T-cell (primary cell): Measurements from ENCODE around the gene ZNF502. TPM values are rescaled to one million over a fixed set of nuclear protein-coding genes. Genes with fewer than 3 reads are reported as not detected.

Experiments used
- ATAC-seq, 4 experiments: fragments of 200-7000 bp in 3 of 4; fragments of 150-1000 bp in 1 of 4; cut with Tn5 transposase; replicated peaks in 1 of 4; 1 replicate in 3 of 4; 2 replicates in 1 of 4; pipeline ENCODE4 v1.10.0; 2021; ENCODE audit warnings: moderate library complexity in 3 of 4, mild to moderate bottlenecking in 2 of 4, moderate number of reproducible peaks in 1 of 4
- CTCF ChIA-PET, 2 donors: fragments of 300-600 bp; sonication (Branson Sonifier 250); formaldehyde crosslinking; loops; one replicate each; lab custom pipeline; 2022; ENCODE audit warnings: antibody characterized with exemption in 2 of 2; lab: Charles Lee
- POLR2A ChIA-PET, 2 donors: fragments of 300-600 bp; sonication (Branson Sonifier 250); formaldehyde crosslinking; loops; one replicate each; lab custom pipeline; 2022; ENCODE audit warnings: antibody characterized with exemption in 2 of 2; lab: Charles Lee
- DNase-seq, 35 experiments: peaks; one replicate each; pipeline versions ENCODE4 v3.0.0 to v3.0.0-alpha.2; 2013 to 2023
- H3K27ac ChIP-seq: one replicate; pipeline ENCODE4 v1.5.1; 2013; ENCODE audit warnings: low read length
- H3K27me3 ChIP-seq, 2 experiments: replicated peaks in 1 of 2; 1 replicate in 1 of 2; 2 replicates in 1 of 2; pipeline versions ENCODE4 v1.6.1 to v1.7.0; 2013; ENCODE audit warnings: low read length in 1 of 2, mixed read lengths in 1 of 2; ENCODE audit not compliant: control insufficient read depth in 2 of 2, insufficient read depth in 2 of 2; ENCODE audit errors: extremely low read depth in 1 of 2
- H3K36me3 ChIP-seq, 2 donors: 1 replicate in 1 of 2; 2 replicates in 1 of 2; pipeline versions ENCODE4 v1.6.1 to v1.7.0; 2013; ENCODE audit warnings: low read length in 1 of 2; ENCODE audit not compliant: control insufficient read depth in 2 of 2, insufficient read depth in 1 of 2; ENCODE audit errors: extremely low read depth in 1 of 2
- H3K4me1 ChIP-seq, 2 experiments: 1 replicate in 1 of 2; 2 replicates in 1 of 2; pipeline versions ENCODE4 v1.6.1 to v1.7.0; 2013; ENCODE audit warnings: low read length in 2 of 2, mixed read lengths in 1 of 2; ENCODE audit not compliant: insufficient read depth in 2 of 2, control insufficient read depth in 1 of 2; ENCODE audit errors: extremely low read depth in 1 of 2
- H3K4me3 ChIP-seq, 2 donors: 1 replicate in 1 of 2; 2 replicates in 1 of 2; pipeline versions ENCODE4 v1.5.1 to v1.7.0; 2013; ENCODE audit warnings: mild to moderate bottlenecking in 2 of 2, low read length in 1 of 2, moderate library complexity in 1 of 2; ENCODE audit not compliant: control insufficient read depth in 1 of 2; ENCODE audit errors: extremely low read depth in 1 of 2
- H3K9me3 ChIP-seq: 2 replicates; pipeline ENCODE4 v1.7.0; 2013
- H3K27ac Mint-ChIP-seq, 2 donors: one replicate each; pipeline ENCODE4 v1.8.0; 2020 to 2021; ENCODE audit warnings: mild to moderate bottlenecking in 2 of 2, mixed read lengths in 2 of 2
- H3K27me3 Mint-ChIP-seq, 2 donors: one replicate each; pipeline ENCODE4 v1.8.0; 2021 to 2022; ENCODE audit warnings: mixed read lengths in 2 of 2
- H3K36me3 Mint-ChIP-seq: one replicate; pipeline ENCODE4 v1.8.0; 2021; ENCODE audit warnings: mixed read lengths
- H3K4me1 Mint-ChIP-seq, 3 donors: one replicate each; pipeline ENCODE4 v1.8.0; 2020 to 2022; ENCODE audit warnings: mixed read lengths in 3 of 3, mild to moderate bottlenecking in 1 of 3
- H3K4me3 Mint-ChIP-seq, 3 donors: one replicate each; pipeline ENCODE4 v1.8.0; 2020 to 2022; ENCODE audit warnings: mild to moderate bottlenecking in 3 of 3, mixed read lengths in 3 of 3, moderate library complexity in 3 of 3
- H3K9me3 Mint-ChIP-seq, 3 donors: one replicate each; pipeline ENCODE4 v1.8.0; 2020 to 2022; ENCODE audit warnings: mixed read lengths in 3 of 3
- WGBS: methylation state at CpG from one replicate; pipeline ENCODE4 v1.1.5; 2013; ENCODE audit warnings: missing lambda C conversion rate; ENCODE audit not compliant: insufficient coverage; 5-methylcytosine and 5-hydroxymethylcytosine counted together
- total RNA-seq, 35 experiments: library from RNA in 6 of 35; stranded (reverse) in 6 of 35; fragments of 120-200 nt in 1 of 35; gene quantifications; one replicate each; pipeline versions ENCODE4 v1.2.1 to v1.2.4 and lab custom pipeline; 2013 to 2026

The ZNF502 gene
- total RNA-seq, 5 donors from 2014 or later (not counting 1 experiment from before 2014, with no cell fraction given), result 1.9 to 4.6 (median 2.7) TPM

- Histone ChIP-seq H3K4me3 (no peak overlapping the region), H3K27ac (no peak overlapping the region), H3K36me3 (no peaks in the 10 kb centered on the region), H3K9me3 (peaks cover 3% of the 10 kb centered on the region), H3K4me1 (no peaks in the 10 kb centered on the region), H3K27me3 (no peaks in the 10 kb centered on the region)
- H3K27ac Mint-ChIP-seq, result no peak overlapping the region
- H3K36me3 Mint-ChIP-seq, result peaks cover 4% of the 10 kb centered on the region
- no peak overlapping the region for H3K4me3 Mint-ChIP-seq
- DNase-seq (no peak), ATAC-seq (no peak)
- no peaks in the 10 kb centered on the region for H3K4me1 Mint-ChIP-seq
- H3K27me3 Mint-ChIP-seq, result no peaks in the 10 kb centered on the region
- no CpG with 5 or more reads among the region's 1 CpG for WGBS
- CTCF ChIA-PET, result interaction anchor here in 1 of 2 donors (0.7 kb wide), 1 partner anchor 38 kb away, joined by 4 read pairs; no protein-coding TSS in a partner anchor
- POLR2A ChIA-PET, result interaction anchor here in 1 of 2 donors (0.7 kb wide), 1 partner anchor 43 kb away, joined by 3 read pairs; no protein-coding TSS in a partner anchor
- H3K9me3 Mint-ChIP-seq, result peaks cover 8 to 15% (median 9%) of the 10 kb centered on the region in 3 donors
These were observed 59.6 kb downstream of the ZNF502 start for GRCh38 chr3:44772099-44772442.

Other genes starting within 250 kb of the ZNF502 start
- 10 to 100 TPM; 14.1 to 34.8 (median 29.6) TPM for gene ZNF445, start 235.0 kb upstream of the ZNF502 start, total RNA-seq
- 1 to 10 TPM; 1.3 to 6.0 (median 4.2) TPM for gene ZKSCAN7, start 157.5 kb upstream of the ZNF502 start, total RNA-seq
- gene ZNF660, start 127.7 kb upstream of the ZNF502 start, total RNA-seq, result under 1 TPM; 0.23 to 0.95 (median 0.60) TPM
- 10 to 100 TPM in 3 of 5 donors, 1 to 10 TPM in 2; 8.2 to 16.0 (median 14.4) TPM for gene ZNF197, start 87.6 kb upstream of the ZNF502 start, total RNA-seq
- 1 to 10 TPM; 2.2 to 3.5 (median 3.0) TPM for gene ZNF35, start 63.9 kb upstream of the ZNF502 start, total RNA-seq
- 1 to 10 TPM in 4 of 5 donors, under 1 TPM in 1; 0.65 to 7.5 (median 4.6) TPM for gene ZNF501, start 17.0 kb downstream of the ZNF502 start, total RNA-seq
- gene KIAA1143, start 49.0 kb downstream of the ZNF502 start, total RNA-seq, result 10 to 100 TPM; 28.5 to 32.8 (median 29.9) TPM
- gene KIF15, start 49.1 kb downstream of the ZNF502 start, total RNA-seq, result under 1 TPM; 0.26 to 0.82 (median 0.43) TPM
- 10 to 100 TPM; 14.8 to 33.0 (median 25.3) TPM for gene TMEM42, start 149.3 kb downstream of the ZNF502 start, total RNA-seq
- not detected for gene TGM4, start 161.9 kb downstream of the ZNF502 start, total RNA-seq